DND-41 (cell line): ENCODE results near the gene ANKRD29.

ENCODE experiments used
- ATAC-seq: fragments of 200-7000 bp; cut with Tn5 transposase; 3 replicates; pipeline ENCODE4 v1.9.1; 2021; ENCODE audit warnings: low read depth; ENCODE audit not compliant: insufficient read depth
- DNase-seq: peaks from one replicate; pipeline ENCODE4 v3.0.0-alpha.2; 2020
- H2AFZ ChIP-seq: 2 replicates; pipeline ENCODE4 v1.6.0; 2012; ENCODE audit warnings: low read depth, low read length
- H3K27ac ChIP-seq: 2 replicates; pipeline ENCODE4 v1.5.1; 2012; ENCODE audit warnings: low read length, inconsistent platforms
- H3K27me3 ChIP-seq: fragments of 200-600 bp; sonication (generic); 2 replicates; pipeline ENCODE4 v1.6.0; 2012; ENCODE audit warnings: low read length, mild to moderate bottlenecking, inconsistent platforms; ENCODE audit not compliant: insufficient read depth, poor library complexity
- H3K36me3 ChIP-seq: 2 replicates; pipeline ENCODE4 v1.5.1; 2012; ENCODE audit warnings: low read length, inconsistent platforms; ENCODE audit not compliant: insufficient read depth
- H3K4me1 ChIP-seq: 2 replicates; pipeline ENCODE4 v1.5.1; 2012; ENCODE audit warnings: mild to moderate bottlenecking, low read length; ENCODE audit not compliant: insufficient read depth
- H3K4me2 ChIP-seq: 2 replicates; pipeline ENCODE4 v1.6.0; 2012; ENCODE audit warnings: mild to moderate bottlenecking, moderate library complexity, low read length, inconsistent platforms; ENCODE audit not compliant: insufficient read depth
- H3K4me3 ChIP-seq, 2 experiments: fragments of 200-600 bp in 1 of 2; shearing (Covaris generic) in 1 of 2; 2 replicates each; pipeline ENCODE4 v1.5.1; 2012 to 2016; ENCODE audit warnings: inconsistent platforms in 2 of 2, low read length in 2 of 2, mild to moderate bottlenecking in 2 of 2, low read depth in 1 of 2, moderate library complexity in 1 of 2
- H3K79me2 ChIP-seq: 2 replicates; pipeline ENCODE4 v1.6.0; 2012; ENCODE audit warnings: low read length, inconsistent platforms; ENCODE audit not compliant: insufficient read depth
- H3K9ac ChIP-seq: 2 replicates; pipeline ENCODE4 v1.6.0; 2012; ENCODE audit warnings: low read depth, mild to moderate bottlenecking, inconsistent platforms, low read length, moderate library complexity
- H3K9me3 ChIP-seq: 2 replicates; pipeline ENCODE4 v1.5.1; 2012; ENCODE audit warnings: low read length, moderate library complexity, mild to moderate bottlenecking, inconsistent platforms; ENCODE audit not compliant: insufficient read depth, severe bottlenecking
- H4K20me1 ChIP-seq: 2 replicates; pipeline ENCODE4 v1.6.0; 2012; ENCODE audit warnings: low read length; ENCODE audit not compliant: insufficient read depth
- CTCF ChIP-seq: IDR thresholded peaks from 2 replicates; pipeline ENCODE4 v1.5.1; 2012; ENCODE audit warnings: borderline replicate concordance, low read length, moderate library complexity, mild to moderate bottlenecking; ENCODE audit not compliant: poor library complexity, severe bottlenecking; ENCODE audit errors: extremely low read depth
- EZH2 ChIP-seq: IDR thresholded peaks from 3 replicates; pipeline ENCODE4 v1.6.1; 2012; ENCODE audit warnings: borderline replicate concordance, low read depth, mild to moderate bottlenecking, moderate library complexity, low read length, inconsistent platforms; ENCODE audit not compliant: severe bottlenecking

The ANKRD29 gene

GRCh38 chr18:23693846-23694245 is 31.1 kb upstream of the ANKRD29 start:
- Histone ChIP-seq H3K36me3 (no peaks in the 10 kb centered on the region), H3K79me2 (no peaks in the 10 kb centered on the region), H3K4me3 (no peak overlapping the region), H3K9me3 (no peaks in the 10 kb centered on the region), H3K4me2 (no peak overlapping the region), H4K20me1 (no peaks in the 10 kb centered on the region), H3K9ac (no peak overlapping the region), H3K27ac (no peak overlapping the region), H3K4me1 (no peaks in the 10 kb centered on the region), H3K27me3 (no peaks in the 10 kb centered on the region), H2AFZ (no peak overlapping the region)
- ATAC-seq (no peak), DNase-seq (no peak)
- TF ChIP-seq EZH2 (no peak), CTCF (no peak)

GRCh38 chr18:23690505-23691068 is 27.9 kb upstream of the ANKRD29 start:
- no peaks in the 10 kb centered on the region for H3K36me3 ChIP-seq
- H3K9ac ChIP-seq, result no peak overlapping the region
- H3K4me2 ChIP-seq, result no peak overlapping the region
- ATAC-seq, result no peak
- H3K4me1 ChIP-seq, result no peaks in the 10 kb centered on the region
- H3K79me2 ChIP-seq, result no peaks in the 10 kb centered on the region
- no peaks in the 10 kb centered on the region for H4K20me1 ChIP-seq
- TF ChIP-seq EZH2, result no peak
- TF ChIP-seq CTCF, result no peak
- no peak overlapping the region for H3K4me3 ChIP-seq
- no peaks in the 10 kb centered on the region for H3K9me3 ChIP-seq
- no peak overlapping the region for H3K27ac ChIP-seq
- no peak for DNase-seq
- H2AFZ ChIP-seq, result no peak overlapping the region
- H3K27me3 ChIP-seq, result no peaks in the 10 kb centered on the region

GRCh38 chr18:23689616-23690504 is 27.1 kb upstream of the ANKRD29 start:
- H3K4me3 ChIP-seq, result no peak overlapping the region
- TF ChIP-seq EZH2, result no peak
- no peak for TF ChIP-seq CTCF
- no peak overlapping the region for H3K27ac ChIP-seq
- no peaks in the 10 kb centered on the region for H3K9me3 ChIP-seq
- no peaks in the 10 kb centered on the region for H3K27me3 ChIP-seq
- H3K4me2 ChIP-seq, result no peak overlapping the region
- H2AFZ ChIP-seq, result no peak overlapping the region
- no peaks in the 10 kb centered on the region for H3K79me2 ChIP-seq
- H4K20me1 ChIP-seq, result no peaks in the 10 kb centered on the region
- DNase-seq, result no peak
- no peak overlapping the region for H3K9ac ChIP-seq
- no peaks in the 10 kb centered on the region for H3K4me1 ChIP-seq
- ATAC-seq, result no peak
- no peaks in the 10 kb centered on the region for H3K36me3 ChIP-seq
